Neural cell (in vitro differentiated cells): ENCODE measurements around the gene RNF217.

Source experiments
- EP300 ChIP-seq: fragments of 450-650 bp; conservative IDR thresholded peaks from 2 replicates; pipeline ENCODE4 v1.6.1; 2014; ENCODE audit warnings: antibody characterized with exemption, mild to moderate bottlenecking, moderate library complexity; ENCODE audit not compliant: poor library complexity, severe bottlenecking
- EZH2 ChIP-seq: fragments of 200-600, 300-800 bp; shearing (Covaris generic), sonication (generic); IDR thresholded peaks from 2 replicates; pipeline ENCODE4 v1.6.1; 2014; ENCODE audit warnings: antibody characterized with exemption, low read length, borderline replicate concordance, mild to moderate bottlenecking; ENCODE audit not compliant: insufficient read depth, poor library complexity, severe bottlenecking
- POLR2AphosphoS5 ChIP-seq: IDR thresholded peaks from 2 replicates; pipeline ENCODE4 v1.6.1; 2012
- RAD21 ChIP-seq: fragments of 450-650 bp; conservative IDR thresholded peaks from 2 replicates; pipeline ENCODE4 v1.6.1; 2014; ENCODE audit warnings: antibody characterized with exemption, mild to moderate bottlenecking, moderate library complexity
- SMC3 ChIP-seq: fragments of 450-650 bp; conservative IDR thresholded peaks from 2 replicates; pipeline ENCODE4 v1.6.1; 2014; ENCODE audit warnings: antibody characterized with exemption, mild to moderate bottlenecking, moderate library complexity; ENCODE audit not compliant: poor library complexity
- TAF1 ChIP-seq: IDR thresholded peaks from 2 replicates; pipeline ENCODE4 v1.6.1; 2012; ENCODE audit warnings: low read depth
- TF ChIP-seq, protein P1 (sequence below): fragments of 450-650 bp; IDR thresholded peaks from 2 replicates; pipeline ENCODE4 v1.5.1; 2014; ENCODE audit warnings: antibody characterized with exemption, mild to moderate bottlenecking, moderate library complexity; ENCODE audit not compliant: poor library complexity, severe bottlenecking

GRCh38 chr6:125008261-125008703 is 46.0 kb downstream of the RNF217 start:
- TF ChIP-seq, protein P1, sequence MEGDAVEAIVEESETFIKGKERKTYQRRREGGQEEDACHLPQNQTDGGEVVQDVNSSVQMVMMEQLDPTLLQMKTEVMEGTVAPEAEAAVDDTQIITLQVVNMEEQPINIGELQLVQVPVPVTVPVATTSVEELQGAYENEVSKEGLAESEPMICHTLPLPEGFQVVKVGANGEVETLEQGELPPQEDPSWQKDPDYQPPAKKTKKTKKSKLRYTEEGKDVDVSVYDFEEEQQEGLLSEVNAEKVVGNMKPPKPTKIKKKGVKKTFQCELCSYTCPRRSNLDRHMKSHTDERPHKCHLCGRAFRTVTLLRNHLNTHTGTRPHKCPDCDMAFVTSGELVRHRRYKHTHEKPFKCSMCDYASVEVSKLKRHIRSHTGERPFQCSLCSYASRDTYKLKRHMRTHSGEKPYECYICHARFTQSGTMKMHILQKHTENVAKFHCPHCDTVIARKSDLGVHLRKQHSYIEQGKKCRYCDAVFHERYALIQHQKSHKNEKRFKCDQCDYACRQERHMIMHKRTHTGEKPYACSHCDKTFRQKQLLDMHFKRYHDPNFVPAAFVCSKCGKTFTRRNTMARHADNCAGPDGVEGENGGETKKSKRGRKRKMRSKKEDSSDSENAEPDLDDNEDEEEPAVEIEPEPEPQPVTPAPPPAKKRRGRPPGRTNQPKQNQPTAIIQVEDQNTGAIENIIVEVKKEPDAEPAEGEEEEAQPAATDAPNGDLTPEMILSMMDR, result no peak
- TF ChIP-seq EP300 (no peak), POLR2AphosphoS5 (no peak), EZH2 (no peak), RAD21 (no peak), TAF1 (no peak), SMC3 (no peak)
